Heart right ventricle (tissue), 16 donors: ENCODE data around the gene CBLC. TPM values are rescaled to one million over a fixed set of nuclear protein-coding genes. Genes with fewer than 3 reads are reported as not detected.

Experiments
- ATAC-seq, 8 donors: fragments of 200-7000 bp; cut with Tn5 transposase; one replicate each; pipeline ENCODE4 v1.9.1; 2020; ENCODE audit warnings: mild to moderate bottlenecking in 8 of 8, moderate library complexity in 8 of 8, moderate number of reproducible peaks in 1 of 8
- DNase-seq, 2 donors: peaks; one replicate each; pipeline ENCODE4 v3.0.0-alpha.2; 2020
- H3K27ac ChIP-seq, 10 donors: fragments of 200-600 bp; sonication (generic) in 2 of 10; one replicate each; pipeline versions ENCODE4 v1.5.0 to v1.8.0; 2020 to 2022; ENCODE audit warnings: mild to moderate bottlenecking in 3 of 10
- H3K27me3 ChIP-seq, 7 donors: fragments of 200-600 bp; one replicate each; pipeline ENCODE4 v1.8.0; 2021 to 2022; ENCODE audit warnings: mild to moderate bottlenecking in 2 of 7
- H3K36me3 ChIP-seq, 9 donors: fragments of 200-600 bp; sonication (generic) in 1 of 9; one replicate each; pipeline versions ENCODE4 v1.5.0 to v1.8.0; 2020 to 2022; ENCODE audit warnings: mild to moderate bottlenecking in 2 of 9
- H3K4me1 ChIP-seq, 9 donors: fragments of 200-600 bp; sonication (generic) in 1 of 9; one replicate each; pipeline versions ENCODE4 v1.5.0 to v1.8.0; 2020 to 2022; ENCODE audit warnings: mild to moderate bottlenecking in 4 of 9
- H3K4me3 ChIP-seq, 10 donors: fragments of 200-600 bp; sonication (generic) in 2 of 10; one replicate each; pipeline versions ENCODE4 v1.5.0 to v1.8.0; 2020 to 2022; ENCODE audit warnings: mild to moderate bottlenecking in 7 of 10, moderate library complexity in 2 of 10
- H3K9me3 ChIP-seq, 11 donors: fragments of 200-600 bp in 10 of 11; sonication (generic) in 2 of 11; one replicate each; pipeline versions ENCODE4 v1.5.0 to v1.8.0; 2013 to 2022; ENCODE audit warnings: mild to moderate bottlenecking in 2 of 11, control low read depth in 1 of 11, moderate library complexity in 1 of 11
- CTCF ChIP-seq, 9 donors: fragments of 200-600 bp; sonication (generic) in 2 of 9; IDR thresholded peaks; one replicate each; pipeline versions ENCODE4 v1.5.0 to v1.8.0; 2021 to 2022; ENCODE audit warnings: antibody characterized with exemption in 9 of 9, mild to moderate bottlenecking in 5 of 9, moderate library complexity in 1 of 9
- WGBS, 2 donors: extraction: QIAGEN DNeasy Blood & Tissue Kit; methylation state at CpG; one replicate each; pipeline ENCODE4 v1.1.7; 2013; ENCODE audit warnings: inconsistent platforms in 1 of 2; 5-methylcytosine and 5-hydroxymethylcytosine counted together
- intact Hi-C, 10 donors: fragments of 100-400 bp; cut with DNase I; formaldehyde crosslinking; loops; one replicate each; pipeline versions ENCODE4 v1.11.1 to v1.14.2; 2022
- polyA plus RNA-seq, 2 donors: library from polyadenylated mRNA; stranded (reverse); fragments of 200-250 nt; gene quantifications; one replicate each; pipeline ENCODE4 v1.2.3, GENCODE V29; 2013
- total RNA-seq, 10 donors: library from RNA; stranded (reverse); fragmentation: NEBNext Ultra II Directional in 3 of 10; extraction: Animal tissue kit (Norgen Biotek cat#: 25700) in 3 of 10; gene quantifications; one replicate each; pipeline versions ENCODE4 v1.2.1 to v1.2.4, GENCODE V29; 2021 to 2023
- donor health status: Arrhythmogenic right ventricular cardiomyopathy.
- donor health status: ischemic (EF 13 %, LVEDD 7.1; RV severe dilation, severe dysfunction).
- donor health status: healthy with polysubstance abuse.
- donor health status: DM: no; HTN: yes; CAD: no.
- donor health status: DM: no; HTN: no; CAD: no.
- donor health status: ischemic (EF 25% LVEDD 6.9; RV normal size, moderate dysfunction).
- donor health status: ischemic (EF 25% LVEDD 5.7; RV mildly dilated, moderate dysfunction).
- donor health status: healthy.
- donor health status: DM: yes; HTN: yes; CAD: no.
- donor health status: Ischemic cardiomyopathy.
- donor health status: ischemic (EF 35%, LVEDD 5.7; RV mildly dilated, moderate dysfunction).
- donor health status: nonischemic (EF 11% LVEDD 7.7; RV severe dilation, severe dysfunction).
- donor health status: DM: yes; HTN: yes; CAD: no.
- donor health status: PGD.
- donor health status: ischemic (EF 29% LVEDD 5.4; RV normal size, mild dysfunction).
- donor health status: nonischemic (EF 23%, LVEDD 6.1; RV moderate dilation, normal function).

Gene CBLC
- total and polyA plus RNA-seq, 12 donors = 0.38 TPM; not detected in 11

- Histone ChIP-seq H3K27ac (no peak overlapping the region), H3K9me3 (no peaks in the 10 kb centered on the region), H3K36me3 (no peaks in the 10 kb centered on the region), H3K4me3 (no peak overlapping the region), H3K27me3 (peaks cover 0 to 5% (median 4%) of the 10 kb centered on the region in 7 donors), H3K4me1 (peaks cover 0 to 11% (median 3%) of the 10 kb centered on the region in 9 donors)
- TF ChIP-seq CTCF (IDR thresholded peaks at IDR 0.05) = no peak
- intact Hi-C loops = loop anchor here in 4 of 10 donors (5.0 kb wide), 2 partner anchors 60 to 70 kb away; no protein-coding TSS in a partner anchor
- WGBS, 2 donors = 78 to 94% methylated on average over 5 of the region's 5 CpGs
- no peak for DNase-seq
- ATAC-seq = no peak
Measured at GRCh38 chr19:44782729-44783128, 5.0 kb downstream of the CBLC start.

- peaks cover 0 to 8% (median 0%) of the 10 kb centered on the region in 9 donors for H3K4me1 ChIP-seq
- H3K4me3 ChIP-seq = no peak overlapping the region
- no peak overlapping the region for H3K27ac ChIP-seq
- ATAC-seq (no peak), DNase-seq (no peak)
- H3K36me3 ChIP-seq = no peaks in the 10 kb centered on the region
- WGBS, 2 donors = 96 to 97% methylated on average over 4 of the region's 4 CpGs
- intact Hi-C loops = loop anchor here in 4 of 10 donors (5.0 kb wide), 2 partner anchors 59 to 71 kb away; no protein-coding TSS in a partner anchor
- no peaks in the 10 kb centered on the region for H3K9me3 ChIP-seq
- no peaks in the 10 kb centered on the region for H3K27me3 ChIP-seq
- no peak for TF ChIP-seq CTCF (IDR thresholded peaks at IDR 0.05)
Measured at GRCh38 chr19:44783545-44783944, 5.9 kb downstream of the CBLC start.

- H3K4me3 ChIP-seq = no peak overlapping the region
- 74 to 84% methylated on average over 3 of the region's 3 CpGs for WGBS, 2 donors
- H3K36me3 ChIP-seq = no peaks in the 10 kb centered on the region
- H3K4me1 ChIP-seq = peaks cover 0 to 8% (median 0%) of the 10 kb centered on the region in 9 donors
- DNase-seq = no peak
- TF ChIP-seq CTCF (IDR thresholded peaks at IDR 0.05) = no peak
- H3K27me3 ChIP-seq = no peaks in the 10 kb centered on the region
- H3K9me3 ChIP-seq = no peaks in the 10 kb centered on the region
- ATAC-seq = no peak
- no peak overlapping the region for H3K27ac ChIP-seq
- intact Hi-C loops = loop anchor here in 3 of 10 donors (2.0 kb wide), 2 partner anchors 14 to 60 kb away; no protein-coding TSS in a partner anchor
Measured at GRCh38 chr19:44785271-44785670, 7.6 kb downstream of the CBLC start.

GRCh38 chr19:44785993-44786392, 8.3 kb downstream of the CBLC start:
- intact Hi-C loops = loop anchor here in 3 of 10 donors (2.0 kb wide), 2 partner anchors 13 to 59 kb away; no protein-coding TSS in a partner anchor
- ATAC-seq = no peak
- Histone ChIP-seq H3K27me3 (no peaks in the 10 kb centered on the region), H3K27ac (no peak overlapping the region), H3K36me3 (no peaks in the 10 kb centered on the region), H3K9me3 (no peaks in the 10 kb centered on the region), H3K4me3 (no peak overlapping the region), H3K4me1 (peaks cover 0 to 8% (median 0%) of the 10 kb centered on the region in 9 donors)
- WGBS, 2 donors = 93 to 94% methylated on average over 15 of the region's 15 CpGs
- TF ChIP-seq CTCF (IDR thresholded peaks at IDR 0.05) = no peak
- no peak for DNase-seq
